ENCODE measurements around the gene UBALD1.

UBALD1 gene

GRCh38 chr16:4588386-4588785, 26.3 kb downstream of the UBALD1 start:
- no peak for ATAC-seq
- TF ChIP-seq ZC3H10 (CRISPR knock-in tag; IDR thresholded peaks at IDR 0.05), result no peak
- TF ChIP-seq ISL1 (CRISPR knock-in tag; IDR thresholded peaks at IDR 0.05), result no peak
- no peak for TF ChIP-seq ZNF565 (CRISPR knock-in tag; conservative IDR thresholded peaks at IDR 0.05; ENCODE audit: low read depth)
- TF ChIP-seq CREB5 (CRISPR knock-in tag; IDR thresholded peaks at IDR 0.05; ENCODE audit: low read depth), result no peak
- TF ChIP-seq TOX (CRISPR knock-in tag; IDR thresholded peaks at IDR 0.05; ENCODE audit: borderline replicate concordance), result no peak
- no peak for TF ChIP-seq TCF4 (CRISPR knock-in tag; IDR thresholded peaks at IDR 0.05; ENCODE audit: borderline replicate concordance)
- no peak for TF ChIP-seq RARB (CRISPR knock-in tag; IDR thresholded peaks at IDR 0.05)
- TF ChIP-seq CSRNP3 (CRISPR knock-in tag; IDR thresholded peaks at IDR 0.05), result no peak
- TF ChIP-seq SNAI2 (CRISPR knock-in tag; IDR thresholded peaks at IDR 0.05), result no peak
- no peak for TF ChIP-seq OSR1 (CRISPR knock-in tag; IDR thresholded peaks at IDR 0.05)
- no peak for TF ChIP-seq ZNF70 (CRISPR knock-in tag; IDR thresholded peaks at IDR 0.05)
- no peak for TF ChIP-seq ZFP3 (CRISPR knock-in tag; IDR thresholded peaks at IDR 0.05)

- TF ChIP-seq TOX (CRISPR knock-in tag; IDR thresholded peaks at IDR 0.05; ENCODE audit: borderline replicate concordance), result no peak
- TF ChIP-seq ZNF565 (CRISPR knock-in tag; conservative IDR thresholded peaks at IDR 0.05; ENCODE audit: low read depth), result no peak
- no peak for TF ChIP-seq ZNF70 (CRISPR knock-in tag; IDR thresholded peaks at IDR 0.05)
- TF ChIP-seq ZFP30 (CRISPR knock-in tag; IDR thresholded peaks at IDR 0.05), result no peak
- TF ChIP-seq ESRRG (CRISPR knock-in tag; IDR thresholded peaks at IDR 0.05), result no peak
- TF ChIP-seq PPARA (CRISPR knock-in tag; IDR thresholded peaks at IDR 0.05; ENCODE audit: borderline replicate concordance), result no peak
- no peak for TF ChIP-seq RARB (CRISPR knock-in tag; IDR thresholded peaks at IDR 0.05)
- TF ChIP-seq TCF4 (CRISPR knock-in tag; IDR thresholded peaks at IDR 0.05; ENCODE audit: borderline replicate concordance), result no peak
- no peak for TF ChIP-seq CSRNP3 (CRISPR knock-in tag; IDR thresholded peaks at IDR 0.05)
- no peak for TF ChIP-seq CREB5 (CRISPR knock-in tag; IDR thresholded peaks at IDR 0.05; ENCODE audit: low read depth)
- no peak for TF ChIP-seq CSDC2 (CRISPR knock-in tag; IDR thresholded peaks at IDR 0.05)
- ATAC-seq, result no peak
These were observed 28.4 kb downstream of the UBALD1 start for GRCh38 chr16:4586291-4586690.

- TF ChIP-seq SNAI2 (CRISPR knock-in tag; IDR thresholded peaks at IDR 0.05) (no peak), ESRRG (CRISPR knock-in tag; IDR thresholded peaks at IDR 0.05) (no peak), CREB5 (CRISPR knock-in tag; IDR thresholded peaks at IDR 0.05; ENCODE audit: low read depth) (no peak), PPARA (CRISPR knock-in tag; IDR thresholded peaks at IDR 0.05; ENCODE audit: borderline replicate concordance) (no peak), BACH2 (CRISPR knock-in tag; IDR thresholded peaks at IDR 0.05; ENCODE audit: borderline replicate concordance) (no peak), ZNF565 (CRISPR knock-in tag; conservative IDR thresholded peaks at IDR 0.05; ENCODE audit: low read depth) (no peak), ZFP30 (CRISPR knock-in tag; IDR thresholded peaks at IDR 0.05) (no peak), ISL1 (CRISPR knock-in tag; IDR thresholded peaks at IDR 0.05) (no peak), ZNF70 (CRISPR knock-in tag; IDR thresholded peaks at IDR 0.05) (no peak), TOX (CRISPR knock-in tag; IDR thresholded peaks at IDR 0.05; ENCODE audit: borderline replicate concordance) (no peak), TSHZ2 (CRISPR knock-in tag; IDR thresholded peaks at IDR 0.05) (no peak), ZC3H10 (CRISPR knock-in tag; IDR thresholded peaks at IDR 0.05) (no peak), CSRNP3 (CRISPR knock-in tag; IDR thresholded peaks at IDR 0.05) (no peak), RARB (CRISPR knock-in tag; IDR thresholded peaks at IDR 0.05) (no peak), ARNTL (CRISPR knock-in tag; IDR thresholded peaks at IDR 0.05; ENCODE audit: borderline replicate concordance, low read depth) (no peak)
- ATAC-seq, result no peak
These were observed 30.8 kb downstream of the UBALD1 start for GRCh38 chr16:4583906-4584305.
